ENCODE data around the gene LRRC34. TPM values are rescaled to one million over a fixed set of nuclear protein-coding genes. Genes with fewer than 3 reads are reported as not detected.

Gene LRRC34
- total RNA-seq, 4 donors from 2014 or later: 1.3 to 1.9 TPM; not detected in 2

DNA sequence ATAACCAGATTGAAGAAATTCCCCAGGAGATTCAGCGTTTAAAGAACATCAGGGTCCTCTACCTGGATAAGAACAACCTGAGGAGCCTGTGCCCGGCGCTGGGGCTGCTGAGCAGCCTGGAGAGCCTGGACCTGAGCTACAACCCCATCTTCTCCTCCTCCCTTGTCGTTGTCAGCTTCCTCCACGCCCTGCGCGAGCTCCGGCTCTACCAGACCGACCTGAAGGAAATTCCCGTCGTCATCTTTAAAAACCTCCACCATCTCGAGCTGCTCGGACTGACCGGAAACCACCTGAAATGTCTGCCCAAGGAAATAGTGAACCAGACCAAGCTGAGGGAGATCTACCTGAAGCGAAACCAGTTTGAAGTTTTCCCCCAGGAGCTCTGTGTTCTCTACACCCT lies 9.4 kb upstream of the LRRC34 start:
- intact Hi-C loops (cut with DNase I; ENCODE audit: low total_unique reads) (no loop called here), in situ Hi-C loops (cut with MboI; ENCODE audit: low pct_ligation_motif_present in 1 of 4, low pct_unique_long_range_greater_than_20kb in 1 of 4, low sequenced_read_pairs in 3 of 4) (no loop called here)
- H3K27ac ChIP-seq: no peak overlapping the region
- peaks cover 2% of the 10 kb centered on the region for H3K27me3 ChIP-seq
- no peaks in the 10 kb centered on the region for H3K9me3 ChIP-seq
- no peaks in the 10 kb centered on the region for H3K4me1 ChIP-seq
- WGBS, 2 donors (ENCODE audit: low coverage in 1 of 2): 93 to 95% methylated on average over 3 to 15 of the region's 15 CpGs
- no peaks in the 10 kb centered on the region for H3K36me3 ChIP-seq
- H3K4me3 ChIP-seq: no peak overlapping the region
- no peak for DNase-seq
- no peak for TF ChIP-seq EP300 (IDR thresholded peaks at IDR 0.05; ENCODE audit: low read depth)

DNA sequence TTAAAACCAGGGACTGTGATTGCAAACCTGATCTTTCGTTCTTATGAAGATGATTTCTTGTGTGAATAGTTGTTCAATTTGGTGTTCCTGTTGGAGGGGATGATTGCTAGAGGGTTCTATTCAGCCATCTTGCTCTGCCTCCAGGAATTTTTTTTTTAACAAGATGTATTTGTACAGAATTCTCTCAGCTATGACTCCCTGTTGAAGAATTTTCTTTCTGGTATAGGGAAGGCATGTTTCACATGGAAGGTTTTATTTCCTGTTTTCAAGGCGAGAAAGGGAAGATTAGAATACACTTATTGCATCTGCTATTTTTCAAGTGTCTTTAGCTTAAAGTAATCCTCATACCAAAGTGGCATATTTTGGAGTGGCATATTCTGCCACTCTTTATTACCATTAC lies 5.6 kb upstream of the LRRC34 start:
- TF ChIP-seq POLR2AphosphoS5 (IDR thresholded peaks at IDR 0.05): no peak
- TF ChIP-seq, protein P1, sequence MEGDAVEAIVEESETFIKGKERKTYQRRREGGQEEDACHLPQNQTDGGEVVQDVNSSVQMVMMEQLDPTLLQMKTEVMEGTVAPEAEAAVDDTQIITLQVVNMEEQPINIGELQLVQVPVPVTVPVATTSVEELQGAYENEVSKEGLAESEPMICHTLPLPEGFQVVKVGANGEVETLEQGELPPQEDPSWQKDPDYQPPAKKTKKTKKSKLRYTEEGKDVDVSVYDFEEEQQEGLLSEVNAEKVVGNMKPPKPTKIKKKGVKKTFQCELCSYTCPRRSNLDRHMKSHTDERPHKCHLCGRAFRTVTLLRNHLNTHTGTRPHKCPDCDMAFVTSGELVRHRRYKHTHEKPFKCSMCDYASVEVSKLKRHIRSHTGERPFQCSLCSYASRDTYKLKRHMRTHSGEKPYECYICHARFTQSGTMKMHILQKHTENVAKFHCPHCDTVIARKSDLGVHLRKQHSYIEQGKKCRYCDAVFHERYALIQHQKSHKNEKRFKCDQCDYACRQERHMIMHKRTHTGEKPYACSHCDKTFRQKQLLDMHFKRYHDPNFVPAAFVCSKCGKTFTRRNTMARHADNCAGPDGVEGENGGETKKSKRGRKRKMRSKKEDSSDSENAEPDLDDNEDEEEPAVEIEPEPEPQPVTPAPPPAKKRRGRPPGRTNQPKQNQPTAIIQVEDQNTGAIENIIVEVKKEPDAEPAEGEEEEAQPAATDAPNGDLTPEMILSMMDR (IDR thresholded peaks at IDR 0.05): no peak
- no peak for TF ChIP-seq EP300 (IDR thresholded peaks at IDR 0.05; ENCODE audit: low read depth)
- no peak for TF ChIP-seq POLR2A (IDR thresholded peaks at IDR 0.05)
- in situ Hi-C loops (cut with MboI; ENCODE audit: low pct_ligation_motif_present in 1 of 4, low pct_unique_long_range_greater_than_20kb in 1 of 4, low sequenced_read_pairs in 3 of 4): no loop called here
- H3K36me3 ChIP-seq: no peaks in the 10 kb centered on the region
- WGBS, 2 donors (ENCODE audit: low coverage in 1 of 2): 78 to 79% methylated on average over 2 of the region's 2 CpGs
- H3K4me3 ChIP-seq: no peak overlapping the region
- peaks cover 0 to 9% of the 10 kb centered on the region in 2 donors for H3K9me3 ChIP-seq
- intact Hi-C loops (cut with DNase I; ENCODE audit: low total_unique reads): no loop called here
- no peak for DNase-seq
- peaks cover 0 to 9% (median 5%) of the 10 kb centered on the region in 4 donors for H3K4me1 ChIP-seq
- no peak overlapping the region for H3K27ac ChIP-seq
- H3K27me3 ChIP-seq: peaks cover 2% of the 10 kb centered on the region

DNA sequence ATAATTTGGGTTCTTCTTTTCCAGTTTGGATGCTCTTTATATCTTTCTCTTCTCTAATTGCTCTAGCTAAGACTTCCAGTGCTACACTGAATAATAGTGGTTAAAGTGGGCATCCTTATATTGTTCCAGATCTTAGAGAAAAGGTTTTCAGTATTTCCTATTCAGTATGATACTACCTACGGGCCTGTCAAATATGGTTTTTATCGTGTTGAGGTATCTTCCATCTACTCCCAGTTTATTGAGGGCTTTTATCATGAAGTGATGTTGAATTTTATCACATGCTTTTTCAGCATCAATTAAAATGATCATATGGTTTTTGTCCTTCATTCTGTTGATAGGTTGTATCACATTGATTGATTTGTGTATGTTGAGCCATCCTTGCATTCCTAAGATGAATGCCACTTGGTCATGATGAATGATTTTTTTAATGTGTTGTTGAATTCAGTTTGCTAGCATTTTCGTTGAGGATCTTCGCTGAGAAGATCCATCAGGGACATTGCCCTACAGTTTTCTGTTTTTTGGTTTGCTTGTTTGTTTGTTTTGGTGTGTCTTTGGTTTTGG lies 3.0 kb upstream of the LRRC34 start:
- in situ Hi-C loops (cut with MboI; ENCODE audit: low pct_ligation_motif_present in 1 of 4, low pct_unique_long_range_greater_than_20kb in 1 of 4, low sequenced_read_pairs in 3 of 4) (no loop called here), intact Hi-C loops (cut with DNase I; ENCODE audit: low total_unique reads) (no loop called here)
- Histone ChIP-seq H3K27me3 (no peaks in the 10 kb centered on the region), H3K27ac (no peak overlapping the region), H3K36me3 (no peaks in the 10 kb centered on the region), H3K9me3 (peaks cover 0 to 9% of the 10 kb centered on the region in 2 donors), H3K4me1 (peaks cover 0 to 30% (median 14%) of the 10 kb centered on the region in 4 donors), H3K4me3 (no peak overlapping the region)
- TF ChIP-seq, protein P1 (IDR thresholded peaks at IDR 0.05): no peak
- TF ChIP-seq EP300 (IDR thresholded peaks at IDR 0.05; ENCODE audit: low read depth) (no peak), POLR2AphosphoS5 (IDR thresholded peaks at IDR 0.05) (no peak), POLR2A (IDR thresholded peaks at IDR 0.05) (no peak)
- no peak for DNase-seq
- WGBS, 2 donors (ENCODE audit: low coverage in 1 of 2): 89 to 96% methylated on average over 4 of the region's 4 CpGs

DNA sequence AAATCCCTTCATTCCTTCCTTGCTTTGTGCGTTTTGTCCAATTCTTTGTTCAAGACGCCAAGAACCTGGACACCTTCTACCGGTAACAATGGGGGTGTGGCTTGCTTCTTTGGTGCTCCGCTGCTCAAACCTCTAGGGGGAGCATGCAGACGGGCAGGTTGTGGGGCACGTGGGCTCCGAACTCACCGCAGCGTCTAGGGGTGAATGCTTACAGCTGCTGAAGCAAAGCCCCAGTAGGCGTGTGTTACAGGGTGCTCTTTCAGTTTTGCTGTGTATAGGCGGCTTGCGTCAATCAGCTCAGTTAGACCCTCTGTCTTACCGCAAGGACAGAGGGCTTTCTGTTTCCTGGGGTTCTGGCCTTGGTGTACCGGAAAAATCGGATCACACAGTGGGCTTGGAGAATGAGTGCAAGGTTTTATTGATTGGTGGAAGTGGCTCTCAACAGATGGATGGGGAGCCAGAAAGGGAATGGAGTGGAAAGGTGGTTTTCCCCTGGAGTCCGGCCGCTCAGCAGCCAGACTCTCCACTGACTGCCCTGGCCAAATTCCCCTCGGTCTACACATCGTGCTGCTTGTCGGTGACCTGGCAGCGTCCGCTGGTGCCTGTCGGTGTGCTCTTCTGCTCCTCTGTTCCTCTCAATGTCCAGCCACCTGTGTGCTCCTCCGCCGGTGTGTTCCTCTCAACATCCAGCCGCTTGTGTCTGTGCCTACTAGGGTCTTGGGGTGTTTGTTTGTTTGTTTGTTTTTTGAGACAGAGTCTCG lies 1.2 kb upstream of the LRRC34 start:
- no peaks in the 10 kb centered on the region for H3K27me3 ChIP-seq
- H3K27ac ChIP-seq: no peak overlapping the region
- TF ChIP-seq, protein P1 (IDR thresholded peaks at IDR 0.05): peak; percentile 29 to 50 (median 48)
- TF ChIP-seq POLR2A (IDR thresholded peaks at IDR 0.05): no peak
- in situ Hi-C loops (cut with MboI; ENCODE audit: low pct_ligation_motif_present in 1 of 4, low pct_unique_long_range_greater_than_20kb in 1 of 4, low sequenced_read_pairs in 3 of 4) (no loop called here), intact Hi-C loops (cut with DNase I; ENCODE audit: low total_unique reads) (no loop called here)
- H3K4me3 ChIP-seq: peak overlapping the region in 3 of 4 donors; percentile 51 to 64 (median 51)
- 56 to 70% methylated on average over 10 to 27 of the region's 27 CpGs for WGBS, 2 donors (ENCODE audit: low coverage in 1 of 2)
- H3K4me1 ChIP-seq: peaks cover 0 to 30% (median 14%) of the 10 kb centered on the region in 4 donors
- peak; percentile 75 for DNase-seq
- H3K36me3 ChIP-seq: no peaks in the 10 kb centered on the region
- peaks cover 0 to 9% of the 10 kb centered on the region in 2 donors for H3K9me3 ChIP-seq

All from transverse colon (tissue), 4 donors.